Measurements from ENCODE around the gene PIBF1. TPM values are rescaled to one million over a fixed set of nuclear protein-coding genes. Genes with fewer than 3 reads are reported as not detected.
"Not testable (repeated sequence)": the region's sequence is repeated elsewhere in the genome, so short reads cannot be mapped to it uniquely, and the experiment has no call there.

Gene PIBF1
- total RNA-seq, 4 donors from 2014 or later = 7.9 to 54.6 (median 29.1) TPM

DNA sequence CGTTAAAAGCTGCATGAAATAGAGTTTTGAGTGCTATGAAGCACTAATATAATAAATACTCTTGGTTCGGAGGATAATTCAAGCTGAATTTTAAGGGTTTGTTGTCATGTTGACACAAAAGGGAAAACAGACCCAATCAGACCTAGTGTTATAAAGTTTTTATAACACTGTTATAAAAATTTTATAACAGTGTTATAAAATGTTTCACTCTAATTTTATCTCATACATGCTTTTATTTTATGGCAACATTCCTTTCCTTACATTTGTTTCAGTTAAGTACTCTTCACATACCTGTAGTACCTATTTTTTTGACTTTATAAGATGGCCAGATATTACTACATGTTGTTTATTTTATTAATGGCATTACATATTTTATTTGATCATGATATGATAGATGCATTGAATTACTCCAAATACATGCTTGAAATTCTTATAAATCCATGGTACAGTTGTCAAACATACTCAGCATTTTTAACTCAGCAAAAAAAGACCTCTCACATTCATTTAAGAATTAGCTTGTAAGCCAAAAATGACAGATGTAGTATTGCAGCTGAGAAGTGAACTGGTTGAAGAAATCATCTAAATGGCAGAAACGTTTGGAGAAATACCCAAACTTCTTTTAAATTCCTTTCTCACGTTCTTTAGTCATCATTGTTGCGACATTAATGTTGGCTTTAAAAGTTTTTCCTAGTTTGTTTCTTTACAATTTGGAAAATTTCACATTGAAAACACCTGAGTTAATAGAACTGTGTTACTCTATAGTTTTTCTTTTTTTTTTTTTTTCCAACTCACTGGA is 104.5 kb downstream of the PIBF1 start:
- peaks cover 0 to 2% of the 10 kb centered on the region in 2 donors for H3K36me3 ChIP-seq
- H3K27ac ChIP-seq = no peak overlapping the region
- TF ChIP-seq POLR2A (IDR thresholded peaks at IDR 0.05) = no peak
- TF ChIP-seq, protein P1, sequence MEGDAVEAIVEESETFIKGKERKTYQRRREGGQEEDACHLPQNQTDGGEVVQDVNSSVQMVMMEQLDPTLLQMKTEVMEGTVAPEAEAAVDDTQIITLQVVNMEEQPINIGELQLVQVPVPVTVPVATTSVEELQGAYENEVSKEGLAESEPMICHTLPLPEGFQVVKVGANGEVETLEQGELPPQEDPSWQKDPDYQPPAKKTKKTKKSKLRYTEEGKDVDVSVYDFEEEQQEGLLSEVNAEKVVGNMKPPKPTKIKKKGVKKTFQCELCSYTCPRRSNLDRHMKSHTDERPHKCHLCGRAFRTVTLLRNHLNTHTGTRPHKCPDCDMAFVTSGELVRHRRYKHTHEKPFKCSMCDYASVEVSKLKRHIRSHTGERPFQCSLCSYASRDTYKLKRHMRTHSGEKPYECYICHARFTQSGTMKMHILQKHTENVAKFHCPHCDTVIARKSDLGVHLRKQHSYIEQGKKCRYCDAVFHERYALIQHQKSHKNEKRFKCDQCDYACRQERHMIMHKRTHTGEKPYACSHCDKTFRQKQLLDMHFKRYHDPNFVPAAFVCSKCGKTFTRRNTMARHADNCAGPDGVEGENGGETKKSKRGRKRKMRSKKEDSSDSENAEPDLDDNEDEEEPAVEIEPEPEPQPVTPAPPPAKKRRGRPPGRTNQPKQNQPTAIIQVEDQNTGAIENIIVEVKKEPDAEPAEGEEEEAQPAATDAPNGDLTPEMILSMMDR (IDR thresholded peaks at IDR 0.05) = no peak
- no peak overlapping the region for H3K4me3 ChIP-seq
- H3K4me1 ChIP-seq = no peaks in the 10 kb centered on the region
- DNase-seq = no peak
- H3K27me3 ChIP-seq = no peaks in the 10 kb centered on the region
- intact Hi-C loops (cut with DNase I; ENCODE audit: low total_unique reads) = no loop called here
- no peaks in the 10 kb centered on the region for H3K9me3 ChIP-seq

DNA sequence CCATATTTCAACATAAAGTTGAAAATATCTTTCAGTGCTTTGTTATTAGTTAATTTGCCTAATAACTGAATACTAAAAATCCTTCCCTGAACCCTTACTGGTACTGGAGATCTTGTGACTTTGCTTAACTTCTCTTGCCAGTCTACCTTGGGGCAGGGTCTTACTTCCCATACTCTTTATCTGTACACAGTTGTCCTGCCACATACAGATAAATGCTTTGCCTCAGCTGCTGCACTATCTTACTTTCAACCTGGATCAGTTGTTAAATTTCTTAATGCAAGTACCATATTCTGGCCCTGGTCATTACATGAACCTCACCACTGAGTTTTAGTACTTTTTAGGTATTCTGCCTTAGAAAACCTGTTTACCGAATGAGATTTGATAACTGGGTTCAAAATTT is 107.6 kb downstream of the PIBF1 start:
- H3K27me3 ChIP-seq = no peaks in the 10 kb centered on the region
- H3K4me3 ChIP-seq = no peak overlapping the region
- no peak for TF ChIP-seq POLR2A (IDR thresholded peaks at IDR 0.05)
- TF ChIP-seq, protein P1 (IDR thresholded peaks at IDR 0.05) = no peak
- H3K4me1 ChIP-seq = no peaks in the 10 kb centered on the region
- intact Hi-C loops (cut with DNase I; ENCODE audit: low total_unique reads) = no loop called here
- H3K27ac ChIP-seq = no peak overlapping the region
- H3K36me3 ChIP-seq = peaks cover 0 to 3% of the 10 kb centered on the region in 2 donors
- no peak for DNase-seq
- no peaks in the 10 kb centered on the region for H3K9me3 ChIP-seq

DNA sequence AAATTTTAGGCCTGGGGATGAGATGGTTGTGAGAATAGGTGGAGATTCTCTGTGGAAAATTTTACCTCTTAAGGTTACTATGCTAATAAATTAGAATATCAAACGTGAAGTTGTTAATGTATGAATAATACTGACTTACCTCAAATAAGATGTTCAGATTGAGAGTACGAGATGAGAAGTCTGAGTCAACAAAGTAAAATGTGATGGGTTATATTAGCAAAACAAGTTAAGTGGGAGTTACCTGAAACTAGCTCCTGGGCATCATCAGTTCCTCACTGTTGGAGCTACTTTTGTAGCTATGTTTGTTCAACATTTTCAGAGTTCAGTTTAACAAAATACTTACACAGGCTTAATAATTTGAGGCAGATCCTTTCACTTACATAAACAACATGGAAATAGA is 108.6 kb downstream of the PIBF1 start:
- H3K27ac ChIP-seq = no peak overlapping the region
- intact Hi-C loops (cut with DNase I; ENCODE audit: low total_unique reads) = no loop called here
- H3K36me3 ChIP-seq = peaks cover 0 to 3% of the 10 kb centered on the region in 2 donors
- no peak for DNase-seq
- no peak for TF ChIP-seq POLR2A (IDR thresholded peaks at IDR 0.05)
- TF ChIP-seq, protein P1 (IDR thresholded peaks at IDR 0.05) = no peak
- no peaks in the 10 kb centered on the region for H3K27me3 ChIP-seq
- no peak overlapping the region for H3K4me3 ChIP-seq
- H3K9me3 ChIP-seq = no peaks in the 10 kb centered on the region
- H3K4me1 ChIP-seq = no peaks in the 10 kb centered on the region

DNA sequence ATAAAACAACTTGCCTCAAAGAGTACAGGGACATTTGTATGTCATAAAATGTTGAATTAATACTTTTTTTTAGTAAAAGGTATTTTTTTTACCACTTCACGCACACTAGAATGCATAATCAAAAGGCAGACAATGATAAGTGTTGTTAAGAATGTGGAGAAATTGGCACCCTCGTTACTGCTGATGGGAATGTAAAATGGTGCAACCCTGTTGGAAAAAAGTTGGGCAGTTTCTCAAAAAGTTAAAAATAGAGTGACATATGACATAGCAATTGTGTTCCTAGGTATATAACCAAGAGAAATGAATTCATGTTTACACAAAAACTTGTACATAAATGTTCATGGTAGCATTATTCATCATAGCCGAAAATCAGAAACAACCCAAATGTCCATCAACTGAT is 109.5 kb downstream of the PIBF1 start:
- H3K27ac ChIP-seq = no peak overlapping the region
- no peak overlapping the region for H3K4me3 ChIP-seq
- no peaks in the 10 kb centered on the region for H3K27me3 ChIP-seq
- intact Hi-C loops (cut with DNase I; ENCODE audit: low total_unique reads) = no loop called here
- TF ChIP-seq, protein P1 (IDR thresholded peaks at IDR 0.05) = no peak
- TF ChIP-seq POLR2A (IDR thresholded peaks at IDR 0.05) = no peak
- H3K4me1 ChIP-seq = no peaks in the 10 kb centered on the region
- H3K36me3 ChIP-seq = peaks cover 0 to 3% of the 10 kb centered on the region in 2 donors
- no peaks in the 10 kb centered on the region for H3K9me3 ChIP-seq
- DNase-seq = no peak

GRCh38 chr13:72896869-72897268 is 114.9 kb downstream of the PIBF1 start:
- Histone ChIP-seq H3K9me3 (no peaks in the 10 kb centered on the region), H3K4me3 (no peak overlapping the region), H3K36me3 (no peaks in the 10 kb centered on the region), H3K27me3 (no peaks in the 10 kb centered on the region), H3K27ac (no peak overlapping the region), H3K4me1 (no peaks in the 10 kb centered on the region)
- TF ChIP-seq, protein P1 (IDR thresholded peaks at IDR 0.05) = no peak
- TF ChIP-seq POLR2A (IDR thresholded peaks at IDR 0.05) = no peak
- intact Hi-C loops (cut with DNase I; ENCODE audit: low total_unique reads) = no loop called here
- DNase-seq = no peak

GRCh38 chr13:72901546-72901945 is 119.6 kb downstream of the PIBF1 start:
- DNase-seq; H3K27me3 ChIP-seq; H3K36me3 ChIP-seq; H3K4me1 ChIP-seq; intact Hi-C loops (cut with DNase I; ENCODE audit: low total_unique reads); H3K9me3 ChIP-seq; H3K27ac ChIP-seq; H3K4me3 ChIP-seq: not testable (repeated sequence)
